ENCODE data around the gene MYO16.
"Not testable (repeated sequence)": the region's sequence is repeated elsewhere in the genome, so short reads cannot be mapped to it uniquely, and the experiment has no call there.

The MYO16 gene

GRCh38 chr13:108742701-108743451 lies 113.5 kb downstream of the MYO16 start:
- DNase-seq (ENCODE audit: low read depth in 2 of 2) = no peak

GRCh38 chr13:108743522-108743921 lies 114.1 kb downstream of the MYO16 start:
- no peak for DNase-seq (ENCODE audit: low read depth in 2 of 2)

GRCh38 chr13:108747843-108748242 lies 118.4 kb downstream of the MYO16 start:
- no peak for DNase-seq (ENCODE audit: low read depth in 2 of 2)

- DNase-seq (ENCODE audit: low read depth in 2 of 2) = no peak
These were observed 122.9 kb downstream of the MYO16 start for GRCh38 chr13:108752276-108752675.

- no peak for DNase-seq (ENCODE audit: low read depth in 2 of 2)
These were observed 125.7 kb downstream of the MYO16 start for GRCh38 chr13:108755083-108755482.

- no peak for DNase-seq (ENCODE audit: low read depth in 2 of 2)
These were observed 130.7 kb downstream of the MYO16 start for GRCh38 chr13:108760129-108760528.

- no peak for DNase-seq (ENCODE audit: low read depth in 2 of 2)
These were observed 131.1 kb downstream of the MYO16 start for GRCh38 chr13:108760541-108760940.

GRCh38 chr13:108768035-108768434 lies 138.6 kb downstream of the MYO16 start:
- DNase-seq (ENCODE audit: low read depth in 2 of 2) = no peak

- no peak for DNase-seq (ENCODE audit: low read depth in 2 of 2)
These were observed 140.0 kb downstream of the MYO16 start for GRCh38 chr13:108769213-108770070.

GRCh38 chr13:108775597-108775996 lies 146.2 kb downstream of the MYO16 start:
- DNase-seq (ENCODE audit: low read depth in 2 of 2) = no peak

- DNase-seq (ENCODE audit: low read depth in 2 of 2) = no peak
These were observed 147.2 kb downstream of the MYO16 start for GRCh38 chr13:108776650-108777049.

- DNase-seq (ENCODE audit: low read depth in 2 of 2) = no peak
These were observed 148.3 kb downstream of the MYO16 start for GRCh38 chr13:108777421-108778420.

GRCh38 chr13:108779308-108779707 lies 149.9 kb downstream of the MYO16 start:
- no peak for DNase-seq (ENCODE audit: low read depth in 2 of 2)

GRCh38 chr13:108780706-108781105 lies 151.3 kb downstream of the MYO16 start:
- DNase-seq (ENCODE audit: low read depth in 2 of 2) = no peak

GRCh38 chr13:108781312-108781711 lies 151.9 kb downstream of the MYO16 start:
- no peak for DNase-seq (ENCODE audit: low read depth in 2 of 2)

- DNase-seq (ENCODE audit: low read depth in 2 of 2) = not testable (repeated sequence)
These were observed 153.1 kb downstream of the MYO16 start for GRCh38 chr13:108782480-108782879.

- DNase-seq (ENCODE audit: low read depth in 2 of 2) = no peak
These were observed 156.4 kb downstream of the MYO16 start for GRCh38 chr13:108785844-108786243.

GRCh38 chr13:108786456-108787200 lies 157.2 kb downstream of the MYO16 start:
- DNase-seq (ENCODE audit: low read depth in 2 of 2) = no peak

GRCh38 chr13:108787700-108788414 lies 158.4 kb downstream of the MYO16 start:
- DNase-seq (ENCODE audit: low read depth in 2 of 2) = no peak

- no peak for DNase-seq (ENCODE audit: low read depth in 2 of 2)
These were observed 160.1 kb downstream of the MYO16 start for GRCh38 chr13:108789476-108789875.
